ENCODE results near the gene MAP6D1. TPM values are rescaled to one million over a fixed set of nuclear protein-coding genes. Genes with fewer than 3 reads are reported as not detected.
"Not testable (repeated sequence)": the region's sequence is repeated elsewhere in the genome, so short reads cannot be mapped to it uniquely, and the experiment has no call there.

Gene MAP6D1
- total RNA-seq, 1 experiment from 2014 or later, result 5.4 TPM

DNA sequence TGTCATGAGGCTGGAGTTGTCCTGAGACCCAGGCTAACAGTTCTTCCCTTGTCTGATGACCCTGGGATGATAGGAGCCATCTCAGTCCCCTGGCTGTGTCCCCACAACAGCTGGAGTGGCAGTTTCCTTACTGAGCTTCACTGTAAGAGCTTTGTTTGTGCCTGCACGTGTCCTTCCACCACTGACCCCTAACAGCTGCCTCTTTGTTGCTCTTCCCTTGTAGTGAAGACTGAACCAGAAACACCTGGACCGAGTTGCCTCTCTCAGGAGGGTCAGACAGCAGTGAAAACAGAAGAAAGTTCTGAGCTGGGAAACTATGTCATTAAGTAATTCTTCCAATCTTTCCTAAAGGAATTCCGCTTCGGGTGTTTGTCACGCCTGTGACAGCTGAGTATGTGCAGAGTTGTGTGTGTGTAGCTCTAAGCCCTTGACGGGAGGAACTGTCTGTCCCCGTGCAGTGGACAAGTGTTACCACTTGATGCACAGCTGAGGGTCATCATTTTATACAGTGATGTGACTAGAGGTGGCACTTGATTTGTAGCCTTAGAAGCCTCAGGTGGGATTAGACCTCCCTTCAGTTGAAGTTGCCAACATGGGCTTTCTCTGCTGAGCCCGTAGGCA lies 25.0 kb downstream of the MAP6D1 start:
- no peak for DNase-seq (ENCODE audit: low spot score)

DNA sequence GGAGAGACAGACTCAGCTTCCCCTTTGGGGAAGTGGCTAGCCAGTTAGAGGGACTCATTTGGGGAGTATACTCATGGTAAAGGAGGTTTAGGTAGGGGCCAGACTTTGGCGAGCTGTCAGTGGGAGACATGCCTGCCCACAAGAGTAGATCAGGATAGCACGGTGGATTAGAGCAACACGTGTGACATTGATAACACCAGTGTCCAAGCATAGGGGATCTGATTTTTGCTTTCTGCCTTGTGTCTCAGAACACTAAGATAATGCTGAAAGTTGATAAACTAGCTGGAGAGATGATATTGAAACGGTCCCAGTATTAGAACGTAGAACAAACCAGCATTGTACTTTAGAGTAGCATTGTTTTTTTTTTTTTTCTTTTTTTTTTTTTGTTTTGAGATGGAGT lies 25.9 kb downstream of the MAP6D1 start:
- no peak for DNase-seq (ENCODE audit: low spot score)

DNA sequence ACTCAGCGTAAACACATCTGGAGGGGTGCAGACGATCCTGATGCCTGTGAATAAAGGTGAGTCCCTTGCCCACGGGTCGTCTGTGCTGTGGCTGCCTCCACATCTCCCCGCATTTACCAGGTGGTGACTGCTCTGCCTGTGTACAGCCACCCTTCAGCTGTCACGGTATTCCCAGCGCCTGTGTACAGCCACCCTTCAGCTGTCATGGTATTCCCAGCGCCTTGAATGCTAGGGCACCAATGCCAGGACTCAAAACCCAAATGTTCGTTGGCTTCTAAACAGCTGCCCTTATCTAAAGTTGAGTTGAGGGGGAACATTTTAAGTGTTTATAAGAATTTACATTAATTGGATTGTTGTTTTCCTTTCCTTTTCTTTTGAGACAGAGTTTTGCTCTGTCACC lies 27.4 kb downstream of the MAP6D1 start:
- no peak for DNase-seq (ENCODE audit: low spot score)

DNA sequence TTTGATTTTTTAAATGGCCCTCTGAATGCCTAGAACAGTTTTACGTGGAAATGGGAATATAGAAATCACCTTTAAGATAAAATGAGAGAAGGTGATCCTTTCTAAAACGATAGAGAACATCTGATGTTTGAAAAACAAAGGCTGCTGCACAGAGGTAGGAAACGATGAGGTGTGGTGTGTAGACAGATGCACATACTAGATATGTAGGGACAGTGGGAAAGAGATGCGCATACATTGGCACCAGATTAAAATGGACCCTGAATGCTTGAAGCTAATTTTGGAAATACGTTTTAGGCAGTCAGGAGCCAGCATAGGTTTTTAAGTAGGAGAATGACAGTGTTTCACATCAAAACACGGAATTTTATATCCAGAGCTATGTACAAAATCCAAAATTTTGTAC lies 29.0 kb downstream of the MAP6D1 start:
- DNase-seq (ENCODE audit: low spot score), result no peak

DNA sequence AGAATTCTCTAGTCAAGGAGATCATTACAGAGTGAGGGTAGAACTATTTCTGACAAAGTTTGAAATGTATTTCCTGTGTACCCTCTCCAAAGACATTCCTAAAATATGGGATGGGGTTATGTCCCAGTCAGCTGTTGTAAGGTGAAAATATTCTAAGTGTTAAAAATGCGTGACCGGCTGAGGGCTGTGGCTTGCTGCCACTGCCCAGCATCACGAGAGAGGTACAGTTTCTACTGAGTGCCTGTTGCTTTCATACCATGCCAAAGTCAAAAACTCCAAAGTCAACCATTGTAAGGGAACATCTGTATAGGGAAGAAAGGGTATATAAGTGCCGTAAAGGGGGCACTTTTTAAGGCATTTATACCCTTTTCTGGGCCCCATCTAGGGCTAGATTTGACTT lies 30.9 kb downstream of the MAP6D1 start:
- no peak for DNase-seq (ENCODE audit: low spot score)

DNA sequence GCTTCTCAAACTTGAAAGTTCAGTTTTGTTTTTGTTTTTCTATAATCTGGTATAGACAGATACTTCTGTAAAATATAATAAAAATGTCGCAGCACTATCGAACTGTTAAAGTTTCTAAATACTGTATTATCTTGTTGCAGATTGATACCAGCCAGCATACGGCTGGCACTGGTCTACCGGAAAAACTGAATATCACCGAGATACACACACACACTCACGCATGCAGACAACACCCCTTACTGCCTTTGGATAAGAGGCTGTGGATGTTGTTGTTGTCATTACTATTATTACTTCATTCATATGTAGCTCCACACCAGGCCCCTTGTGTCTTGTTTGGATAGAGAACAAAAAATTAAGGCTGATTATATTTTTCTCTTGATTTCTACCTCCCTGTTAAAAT lies 32.4 kb downstream of the MAP6D1 start:
- DNase-seq (ENCODE audit: low spot score), result no peak

DNA sequence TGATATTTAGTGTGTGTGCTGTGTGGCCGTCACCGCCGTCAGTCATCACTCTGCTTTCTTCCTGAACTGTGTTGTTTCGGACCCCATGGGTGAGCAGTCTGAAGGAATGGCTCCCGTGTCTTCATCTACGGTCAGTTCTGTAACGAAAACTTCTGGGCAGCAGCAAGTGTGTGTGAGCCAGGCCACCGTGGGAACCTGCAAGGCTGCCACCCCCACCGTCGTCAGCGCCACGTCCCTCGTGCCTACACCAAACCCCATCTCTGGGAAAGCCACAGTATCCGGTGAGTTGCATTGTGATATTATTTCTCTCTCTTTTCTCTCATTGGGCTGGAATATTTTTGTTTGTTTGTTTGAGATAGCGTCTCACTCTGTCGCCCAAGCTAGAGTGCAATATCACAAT lies 34.7 kb downstream of the MAP6D1 start:
- DNase-seq (ENCODE audit: low spot score), result no peak

DNA sequence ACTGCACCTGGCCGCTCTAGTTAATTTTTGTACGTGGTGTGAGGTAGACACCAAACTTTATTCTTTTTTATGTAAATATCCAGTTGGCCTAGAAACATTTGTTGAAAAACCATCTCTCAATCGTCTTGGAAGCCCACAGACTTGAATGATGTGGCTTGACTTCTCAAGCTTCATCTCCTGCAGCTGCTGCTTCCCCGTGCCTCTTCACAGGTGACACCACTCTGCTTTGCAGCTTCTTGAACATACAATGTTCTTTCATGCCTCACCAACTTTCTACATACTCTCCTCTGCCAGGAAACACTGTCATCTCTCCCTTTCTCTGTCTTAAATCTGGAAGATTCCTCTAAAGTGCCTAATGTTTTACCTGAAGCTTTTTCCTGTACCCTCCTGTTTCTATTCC lies 35.6 kb downstream of the MAP6D1 start:
- DNase-seq (ENCODE audit: low spot score), result no peak

DNA sequence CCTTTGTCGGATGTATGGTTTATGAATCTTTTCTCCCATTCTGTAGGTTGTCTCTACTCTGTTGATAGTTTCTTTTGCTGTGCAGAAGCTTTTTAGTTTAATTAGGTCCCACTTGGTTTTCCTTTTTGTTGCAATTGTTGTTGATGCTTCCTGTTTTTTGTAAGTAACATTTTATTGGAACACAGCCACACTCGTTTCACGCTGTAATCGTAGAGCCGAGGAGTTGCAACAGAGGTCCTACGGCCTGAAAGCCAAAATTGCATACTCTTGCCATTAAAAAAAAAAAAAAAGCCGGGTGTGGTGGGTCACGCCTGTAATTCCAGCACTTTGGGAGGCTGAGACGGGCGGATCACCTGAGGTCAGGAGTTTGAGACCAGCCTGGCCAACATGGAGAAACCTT lies 40.9 kb downstream of the MAP6D1 start:
- DNase-seq (ENCODE audit: low spot score), result not testable (repeated sequence)

DNA sequence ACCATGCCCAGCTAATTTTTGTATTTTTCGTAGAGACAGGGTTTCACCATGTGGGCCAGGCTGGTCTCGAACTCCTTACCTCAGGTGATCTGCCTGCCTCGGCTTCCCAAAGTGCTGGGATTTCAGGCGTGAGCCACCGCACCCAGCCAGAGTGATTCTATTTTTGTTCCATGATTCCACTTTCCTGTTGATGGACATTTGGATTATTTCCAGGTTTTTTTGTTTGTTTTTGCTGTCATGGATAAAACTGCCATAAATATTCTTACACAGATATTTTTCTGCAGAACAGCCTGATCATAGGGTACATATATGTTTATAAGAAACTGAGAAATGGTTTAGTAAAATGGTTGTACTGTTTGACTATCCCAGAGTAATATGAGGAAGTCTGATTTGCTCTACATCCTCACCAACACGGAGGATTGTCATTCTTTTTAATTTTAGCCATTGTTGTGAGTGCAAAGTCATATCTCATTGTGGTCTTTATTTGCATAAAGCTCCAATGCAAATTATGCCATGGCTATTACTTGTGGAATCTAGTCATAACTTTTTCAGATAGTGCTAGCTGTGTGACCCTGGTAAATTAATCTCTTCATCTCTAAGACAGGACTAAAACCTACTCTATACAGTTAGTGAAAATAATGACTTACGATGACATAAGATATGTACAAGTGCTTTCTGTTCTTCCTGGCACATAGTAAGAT lies 42.7 kb downstream of the MAP6D1 start:
- DNase-seq (ENCODE audit: low spot score), result no peak

DNA sequence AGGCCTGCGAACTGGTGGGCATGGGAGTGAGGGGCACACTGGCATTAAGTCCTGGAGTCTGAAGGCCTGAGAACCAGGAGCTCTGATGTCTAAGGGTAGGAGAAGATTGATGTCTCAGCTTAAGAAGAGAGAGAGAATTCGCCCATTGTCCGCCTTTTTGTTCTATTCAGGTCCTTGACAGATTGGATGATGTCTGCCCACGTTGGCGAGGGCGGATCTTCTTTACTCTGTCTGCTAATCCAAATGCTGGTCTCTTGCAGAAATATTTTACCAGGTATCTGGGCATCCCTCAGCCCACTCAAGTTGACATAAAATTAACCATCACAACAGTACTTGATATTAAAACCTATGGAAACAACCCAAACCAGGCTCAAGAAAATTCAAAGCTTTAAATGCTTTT lies 44.1 kb downstream of the MAP6D1 start:
- DNase-seq (ENCODE audit: low spot score), result no peak

DNA sequence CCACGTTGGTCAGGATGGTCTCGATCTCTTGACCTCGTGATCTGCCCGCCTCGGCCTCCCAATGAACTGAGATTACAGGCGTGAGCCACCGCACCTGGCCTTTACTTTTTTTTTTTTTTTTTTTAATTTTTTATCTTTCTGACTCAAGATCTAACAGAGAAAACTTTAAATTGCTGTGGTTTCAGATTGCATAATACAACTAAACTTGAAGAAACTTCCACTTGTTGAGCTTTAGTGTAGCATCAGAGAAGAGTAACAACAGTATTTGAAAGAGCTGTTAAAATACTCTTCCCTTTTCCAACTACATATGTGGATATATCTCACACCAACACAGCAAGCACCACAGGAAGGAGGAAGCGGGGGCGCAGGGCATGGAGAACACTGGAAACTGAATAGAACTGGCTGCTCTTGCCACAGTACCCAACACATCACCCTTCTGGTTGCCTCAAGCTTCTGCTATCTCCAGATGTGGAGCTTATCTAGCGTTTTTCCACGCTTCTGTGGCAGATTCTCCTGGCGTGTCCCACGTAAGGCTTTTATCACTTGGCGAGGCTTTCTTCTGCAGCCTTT lies 45.4 kb downstream of the MAP6D1 start:
- no peak for DNase-seq (ENCODE audit: low spot score)

DNA sequence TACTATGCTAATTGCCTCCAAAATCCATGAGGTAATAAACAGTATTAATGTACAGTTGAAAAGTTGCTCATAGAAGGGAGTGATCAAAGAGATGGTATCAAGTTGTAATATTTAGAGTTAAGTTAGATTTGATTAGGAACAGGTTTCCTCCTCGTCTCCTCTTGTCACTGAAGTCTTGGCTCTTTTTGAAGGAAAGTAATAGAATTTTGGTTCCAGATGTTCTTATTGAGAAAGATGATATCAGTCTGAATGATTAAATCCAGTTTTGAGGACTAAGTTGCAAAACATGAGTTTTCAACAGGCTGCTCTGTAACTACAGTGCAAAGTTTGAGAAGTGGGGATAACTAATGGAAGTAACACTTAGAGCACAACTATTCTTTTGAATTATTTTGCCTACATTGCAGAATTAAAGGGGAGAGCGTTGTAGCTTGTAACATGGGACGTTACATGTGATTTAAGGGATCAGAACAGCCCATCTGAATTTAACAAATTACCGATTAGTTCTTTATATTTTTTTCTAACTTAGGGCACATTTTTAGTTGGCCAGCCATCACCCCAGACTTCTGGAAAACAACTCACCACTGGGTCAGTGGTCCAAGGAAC lies 48.3 kb downstream of the MAP6D1 start:
- DNase-seq (ENCODE audit: low spot score), result no peak

DNA sequence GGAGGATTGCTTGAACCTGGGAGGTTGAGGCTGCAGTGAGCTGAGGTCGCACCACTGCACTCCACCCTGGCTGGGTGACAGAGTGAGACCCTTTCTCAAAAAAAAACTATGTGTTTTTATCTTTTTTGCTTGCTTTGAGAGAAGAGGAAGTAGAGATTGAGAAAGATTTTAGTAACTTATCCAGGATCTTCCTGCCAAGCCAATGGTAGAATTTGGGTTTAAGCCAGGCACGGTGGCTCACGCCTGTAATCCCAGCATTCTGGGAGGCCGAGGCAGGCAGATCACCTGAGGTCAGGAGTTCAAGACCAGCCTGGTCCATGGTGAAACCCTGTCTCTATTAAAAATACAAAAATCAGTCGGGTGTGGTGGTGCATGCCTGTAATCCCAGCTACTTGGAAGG lies 48.9 kb downstream of the MAP6D1 start:
- DNase-seq (ENCODE audit: low spot score), result not testable (repeated sequence)

DNA sequence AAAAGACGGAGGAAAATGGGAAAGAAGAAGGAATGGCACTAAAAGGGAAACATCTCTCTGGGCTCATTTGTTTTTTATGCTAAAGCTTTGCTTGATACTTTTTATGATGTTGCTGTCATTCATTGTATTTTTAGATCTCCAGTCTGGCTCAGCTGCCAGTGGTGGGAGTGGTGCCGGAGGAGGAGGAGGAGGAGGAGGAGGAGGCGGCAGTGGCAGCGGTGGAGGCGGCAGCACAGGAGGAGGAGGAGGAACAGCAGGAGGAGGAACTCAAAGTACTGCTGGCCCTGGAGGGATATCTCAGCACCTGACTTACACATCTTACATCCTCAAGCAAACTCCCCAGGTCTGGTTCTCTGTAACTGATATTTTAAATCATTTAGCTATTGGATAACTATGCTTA lies 49.6 kb downstream of the MAP6D1 start:
- DNase-seq (ENCODE audit: low spot score), result no peak

DNA sequence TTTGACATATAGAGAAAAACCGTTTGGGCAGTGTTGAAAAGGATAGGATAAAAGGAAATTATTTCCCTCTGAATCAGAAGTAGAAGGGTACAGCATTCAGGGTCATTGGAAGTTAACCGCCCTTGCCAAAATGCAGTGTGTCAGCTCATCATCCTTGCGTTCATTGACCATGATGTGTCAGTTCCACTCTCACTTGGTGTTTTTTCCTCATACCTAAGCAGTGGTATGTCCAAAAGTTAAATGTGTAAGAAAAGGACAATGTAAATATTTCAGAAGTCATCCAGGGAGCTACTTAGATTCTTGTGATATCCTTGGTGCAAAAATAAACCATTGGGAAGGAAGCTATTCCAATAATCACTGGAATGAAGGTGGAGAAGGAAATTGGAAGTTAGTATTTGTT lies 50.7 kb downstream of the MAP6D1 start:
- no peak for DNase-seq (ENCODE audit: low spot score)

DNA sequence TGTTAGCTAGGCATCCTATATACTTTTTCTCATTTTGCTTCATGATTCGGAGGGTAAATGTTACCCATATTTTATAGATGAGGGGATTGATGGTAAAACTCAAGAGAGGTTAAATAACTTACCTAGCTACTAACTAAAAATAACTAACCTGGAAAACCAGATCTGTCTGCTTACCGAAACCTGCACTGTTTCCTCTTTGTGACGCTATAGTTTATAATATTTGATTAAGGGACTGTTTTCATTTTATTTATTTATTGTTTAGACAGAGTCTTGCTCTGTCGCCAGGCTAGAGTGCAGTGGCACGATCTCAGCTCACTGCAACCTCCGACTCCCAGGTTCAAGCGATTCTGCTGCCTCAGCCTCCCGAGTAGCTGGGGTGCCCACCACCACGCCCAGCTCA lies 55.9 kb downstream of the MAP6D1 start:
- DNase-seq (ENCODE audit: low spot score), result no peak

DNA sequence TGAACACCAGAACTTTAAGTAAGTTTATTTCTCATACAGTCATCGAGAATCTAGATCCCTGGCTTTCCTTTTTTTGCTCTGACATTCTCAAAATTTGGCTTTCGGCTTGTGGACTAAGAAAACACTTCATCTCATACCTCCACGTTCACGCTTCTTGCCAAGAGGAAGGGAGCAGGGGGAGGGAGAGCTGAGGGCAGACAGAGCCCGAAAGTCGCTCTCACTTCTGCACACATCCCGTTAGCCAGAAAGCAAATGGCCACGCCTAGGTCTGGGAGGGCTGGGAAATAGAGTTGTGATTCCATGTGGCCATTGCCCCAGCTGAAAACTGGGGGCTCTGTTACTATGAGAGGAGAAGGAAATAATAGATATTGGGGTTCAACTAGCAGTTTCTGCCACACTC lies 57.3 kb downstream of the MAP6D1 start:
- DNase-seq (ENCODE audit: low spot score), result no peak

DNA sequence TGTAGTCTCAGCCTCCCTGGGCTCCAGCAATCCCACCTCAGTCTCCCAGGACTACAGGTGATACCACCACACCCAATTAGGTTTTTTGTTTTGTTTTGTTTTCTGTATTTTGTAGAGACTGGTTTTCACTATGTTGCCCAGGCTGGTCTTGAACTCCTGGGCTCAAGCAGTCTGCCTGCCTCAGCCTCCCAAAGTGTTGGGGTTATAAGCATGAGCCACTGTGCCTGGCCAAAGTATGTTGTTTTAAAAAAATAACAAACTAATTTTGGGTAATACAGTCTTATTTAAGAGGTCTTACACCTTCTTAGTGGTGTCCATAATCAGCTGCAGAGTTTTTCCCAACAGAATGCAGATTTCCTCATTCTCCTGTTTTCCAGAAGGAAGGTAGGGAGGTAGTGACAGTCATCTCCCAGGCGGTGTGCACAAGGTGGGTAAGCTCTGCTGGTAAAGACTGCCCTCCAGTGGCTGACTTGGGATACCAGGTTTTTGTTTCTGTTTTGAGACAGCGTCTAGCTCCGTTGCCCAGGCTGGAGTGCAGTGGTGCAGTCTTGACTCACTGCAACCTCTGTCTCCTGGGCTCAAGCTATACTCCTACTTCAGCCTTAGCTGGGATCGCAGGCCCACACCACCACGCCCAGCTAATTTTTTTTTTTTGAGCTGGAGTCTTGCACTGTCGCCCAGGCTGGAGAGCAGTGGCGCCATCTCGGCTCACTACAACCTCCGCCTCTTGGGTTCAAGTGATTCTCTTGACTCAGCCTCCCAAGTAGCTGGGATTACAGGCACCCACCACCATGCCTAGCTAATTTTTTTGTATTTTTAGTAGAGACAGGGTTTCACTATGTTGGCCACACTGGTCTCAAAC lies 58.4 kb downstream of the MAP6D1 start:
- peak; percentile 82 for DNase-seq (ENCODE audit: low spot score)

DNA sequence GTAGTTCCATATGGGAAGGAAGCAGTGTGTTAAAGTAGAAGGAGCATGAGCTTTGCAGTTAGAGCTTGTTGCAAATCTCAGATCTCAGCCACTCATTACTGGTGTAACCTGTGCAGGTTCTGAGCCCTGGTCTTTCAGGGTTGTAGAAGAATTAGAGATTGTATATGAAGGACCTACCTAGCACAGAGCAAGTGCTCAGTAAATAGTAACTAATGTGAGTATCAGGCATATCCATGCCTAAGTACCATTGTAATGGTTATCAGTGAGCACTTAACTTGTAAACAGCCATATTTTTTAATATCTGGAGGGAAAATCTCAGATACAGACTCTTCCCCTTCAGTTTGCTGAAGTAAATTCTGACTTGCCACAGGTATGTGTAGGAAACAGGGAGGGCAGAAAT lies 59.3 kb downstream of the MAP6D1 start:
- no peak for DNase-seq (ENCODE audit: low spot score)
